Suppressor macrophage treated with lipopolysaccharide for 4 hours (primary cell): Measurements from ENCODE around the gene CTNNAL1.
"Not testable (repeated sequence)": the region's sequence is repeated elsewhere in the genome, so short reads cannot be mapped to it uniquely, and the experiment has no call there.

Experiments
- DNase-seq: peaks from one replicate; pipeline ENCODE4 v3.0.0-alpha.2; 2020

The CTNNAL1 gene

GRCh38 chr9:108924466-108924865 is 88.8 kb downstream of the CTNNAL1 start:
- DNase-seq: no peak

GRCh38 chr9:108921200-108921599 is 92.1 kb downstream of the CTNNAL1 start:
- DNase-seq: no peak

- not testable (repeated sequence) for DNase-seq
Measured at GRCh38 chr9:108920401-108920800, 92.9 kb downstream of the CTNNAL1 start.

GRCh38 chr9:108919517-108919916 is 93.8 kb downstream of the CTNNAL1 start:
- no peak for DNase-seq

- no peak for DNase-seq
Measured at GRCh38 chr9:108913391-108913790, 99.9 kb downstream of the CTNNAL1 start.

- DNase-seq: no peak
Measured at GRCh38 chr9:108911820-108912219, 101.5 kb downstream of the CTNNAL1 start.

GRCh38 chr9:108910914-108911313 is 102.4 kb downstream of the CTNNAL1 start:
- DNase-seq: no peak

- no peak for DNase-seq
Measured at GRCh38 chr9:108910402-108910801, 102.9 kb downstream of the CTNNAL1 start.

GRCh38 chr9:108905494-108905893 is 107.8 kb downstream of the CTNNAL1 start:
- no peak for DNase-seq

GRCh38 chr9:108904161-108904560 is 109.1 kb downstream of the CTNNAL1 start:
- no peak for DNase-seq

GRCh38 chr9:108903420-108904103 is 109.7 kb downstream of the CTNNAL1 start:
- no peak for DNase-seq

GRCh38 chr9:108900176-108900575 is 113.1 kb downstream of the CTNNAL1 start:
- no peak for DNase-seq

- not testable (repeated sequence) for DNase-seq
Measured at GRCh38 chr9:108899023-108899695, 114.1 kb downstream of the CTNNAL1 start.

GRCh38 chr9:108897324-108898096 is 115.8 kb downstream of the CTNNAL1 start:
- DNase-seq: no peak

- DNase-seq: no peak
Measured at GRCh38 chr9:108894225-108894997, 118.9 kb downstream of the CTNNAL1 start.
